ENCODE measurements around the gene TC2N.
"Not testable (repeated sequence)": the region's sequence is repeated elsewhere in the genome, so short reads cannot be mapped to it uniquely, and the experiment has no call there.

The TC2N gene

GRCh38 chr14:91867316-91867988 lies at the start of gene TC2N:
Gene TC2N (minus strand): TSS chr14:91867536. CDS start chr14:91813769, 53,767 bp downstream.
- no peak for FAIRE-seq
- no peak for DNase-seq (ENCODE audit: insufficient read length, low spot score)
- no peak for TF ChIP-seq POLR2A (IDR thresholded peaks at IDR 0.05; ENCODE audit: low read depth, low read length)

- FAIRE-seq (no peak), DNase-seq (ENCODE audit: insufficient read length, low spot score) (no peak)
- no peak for TF ChIP-seq POLR2A (IDR thresholded peaks at IDR 0.05; ENCODE audit: low read depth, low read length)
These were observed 44.7 kb upstream of the TC2N start for GRCh38 chr14:91912035-91912434.

GRCh38 chr14:91911474-91912032 lies 44.2 kb upstream of the TC2N start:
- FAIRE-seq (peak; percentile 45), DNase-seq (ENCODE audit: insufficient read length, low spot score) (peak; percentile 44)
- TF ChIP-seq POLR2A (IDR thresholded peaks at IDR 0.05; ENCODE audit: low read depth, low read length): no peak

GRCh38 chr14:91910196-91910595 lies 42.9 kb upstream of the TC2N start:
- DNase-seq (ENCODE audit: insufficient read length, low spot score): no peak
- TF ChIP-seq POLR2A (IDR thresholded peaks at IDR 0.05; ENCODE audit: low read depth, low read length): no peak
- FAIRE-seq: no peak

- no peak for TF ChIP-seq POLR2A (IDR thresholded peaks at IDR 0.05; ENCODE audit: low read depth, low read length)
- no peak for DNase-seq (ENCODE audit: insufficient read length, low spot score)
- FAIRE-seq: no peak
These were observed 39.0 kb upstream of the TC2N start for GRCh38 chr14:91906374-91906773.

- no peak for DNase-seq (ENCODE audit: insufficient read length, low spot score)
- TF ChIP-seq POLR2A (IDR thresholded peaks at IDR 0.05; ENCODE audit: low read depth, low read length): no peak
- FAIRE-seq: no peak
These were observed 37.8 kb upstream of the TC2N start for GRCh38 chr14:91904956-91905645.

- DNase-seq (ENCODE audit: insufficient read length, low spot score): no peak
- no peak for FAIRE-seq
- TF ChIP-seq POLR2A (IDR thresholded peaks at IDR 0.05; ENCODE audit: low read depth, low read length): no peak
These were observed 37.1 kb upstream of the TC2N start for GRCh38 chr14:91904483-91904882.

- no peak for TF ChIP-seq POLR2A (IDR thresholded peaks at IDR 0.05; ENCODE audit: low read depth, low read length)
- DNase-seq (ENCODE audit: insufficient read length, low spot score) (no peak), FAIRE-seq (no peak)
These were observed 35.7 kb upstream of the TC2N start for GRCh38 chr14:91903070-91903469.

GRCh38 chr14:91902336-91902735 lies 35.0 kb upstream of the TC2N start:
- DNase-seq (ENCODE audit: insufficient read length, low spot score) (no peak), FAIRE-seq (no peak)
- no peak for TF ChIP-seq POLR2A (IDR thresholded peaks at IDR 0.05; ENCODE audit: low read depth, low read length)

GRCh38 chr14:91901449-91902226 lies 34.3 kb upstream of the TC2N start:
- FAIRE-seq: no peak

GRCh38 chr14:91899806-91900205 lies 32.5 kb upstream of the TC2N start:
- FAIRE-seq: no peak

More at GRCh38 chr14:91901449-91902226, 34.3 kb upstream of the TC2N start:
- TF ChIP-seq POLR2A (IDR thresholded peaks at IDR 0.05; ENCODE audit: low read depth, low read length): no peak
- DNase-seq (ENCODE audit: insufficient read length, low spot score): no peak

GRCh38 chr14:91899213-91899612 lies 31.9 kb upstream of the TC2N start:
- DNase-seq (ENCODE audit: insufficient read length, low spot score) (no peak), FAIRE-seq (no peak)
- no peak for TF ChIP-seq POLR2A (IDR thresholded peaks at IDR 0.05; ENCODE audit: low read depth, low read length)

More at GRCh38 chr14:91899806-91900205, 32.5 kb upstream of the TC2N start:
- no peak for DNase-seq (ENCODE audit: insufficient read length, low spot score)
- TF ChIP-seq POLR2A (IDR thresholded peaks at IDR 0.05; ENCODE audit: low read depth, low read length): no peak

- FAIRE-seq: no peak
- TF ChIP-seq POLR2A (IDR thresholded peaks at IDR 0.05; ENCODE audit: low read depth, low read length): no peak
- DNase-seq (ENCODE audit: insufficient read length, low spot score): no peak
These were observed 31.0 kb upstream of the TC2N start for GRCh38 chr14:91898372-91898771.

- not testable (repeated sequence) for FAIRE-seq
These were observed 30.4 kb upstream of the TC2N start for GRCh38 chr14:91897716-91898115.

More at GRCh38 chr14:91897716-91898115, 30.4 kb upstream of the TC2N start:
- not testable (repeated sequence) for DNase-seq (ENCODE audit: insufficient read length, low spot score)

All from H54 (cell line).